Mucosa of descending colon (tissue), 3 donors: Measurements from ENCODE around the gene CTDNEP1. TPM values are rescaled to one million over a fixed set of nuclear protein-coding genes. Genes with fewer than 3 reads are reported as not detected.

Experiments used
- ATAC-seq: fragments of 200-7000 bp; cut with Tn5 transposase; one replicate; pipeline ENCODE4 v1.9.1; 2020; ENCODE audit warnings: mild to moderate bottlenecking, moderate library complexity
- DNase-seq, 3 donors: peaks; one replicate each; pipeline ENCODE4 v3.0.0-alpha.2; 2020
- H3K36me3 ChIP-seq: fragments of 200-600 bp; one replicate; pipeline ENCODE4 v1.8.0; 2021; ENCODE audit warnings: low read depth, mild to moderate bottlenecking
- H3K4me1 ChIP-seq: fragments of 200-600 bp; one replicate; pipeline ENCODE4 v1.8.0; 2021; ENCODE audit warnings: low read depth, mild to moderate bottlenecking
- H3K4me3 ChIP-seq: fragments of 200-600 bp; one replicate; pipeline ENCODE4 v1.8.0; 2021; ENCODE audit warnings: mild to moderate bottlenecking
- H3K9me3 ChIP-seq: fragments of 200-600 bp; one replicate; pipeline ENCODE4 v1.8.0; 2021; ENCODE audit warnings: mild to moderate bottlenecking
- intact Hi-C, 2 donors: fragments of 100-400 bp; cut with DNase I in 1 of 2; cut with micrococcal nuclease in 1 of 2; formaldehyde crosslinking; loops; one replicate each; pipeline versions ENCODE4 v1.11.0 to v1.11.1; 2022; cut with DNase I, micrococcal nuclease
- total RNA-seq, 3 donors: library from RNA; stranded (reverse); fragmentation: NEBNext Ultra II Directional in 2 of 3; extraction: Animal tissue kit (Norgen Biotek cat#: 25700) in 2 of 3; gene quantifications; one replicate each; pipeline versions ENCODE4 v1.2.1 to v1.2.4, GENCODE V29; 2021 to 2023
- TF ChIP-seq, protein P1 (sequence below): fragments of 200-600 bp; IDR thresholded peaks from one replicate; pipeline ENCODE4 v1.8.0; 2022; ENCODE audit warnings: antibody characterized with exemption, mild to moderate bottlenecking
- donor health status: DM: no; HTN: no; CAD: no; lungs with moderate emphysema.
- donor health status: DM: no; HTN: no; CAD: no.
- donor health status: DM: no; HTN: yes; CAD: no.

The CTDNEP1 gene
- total RNA-seq, 3 donors from 2014 or later = 117 to 123 (median 117) TPM

DNA sequence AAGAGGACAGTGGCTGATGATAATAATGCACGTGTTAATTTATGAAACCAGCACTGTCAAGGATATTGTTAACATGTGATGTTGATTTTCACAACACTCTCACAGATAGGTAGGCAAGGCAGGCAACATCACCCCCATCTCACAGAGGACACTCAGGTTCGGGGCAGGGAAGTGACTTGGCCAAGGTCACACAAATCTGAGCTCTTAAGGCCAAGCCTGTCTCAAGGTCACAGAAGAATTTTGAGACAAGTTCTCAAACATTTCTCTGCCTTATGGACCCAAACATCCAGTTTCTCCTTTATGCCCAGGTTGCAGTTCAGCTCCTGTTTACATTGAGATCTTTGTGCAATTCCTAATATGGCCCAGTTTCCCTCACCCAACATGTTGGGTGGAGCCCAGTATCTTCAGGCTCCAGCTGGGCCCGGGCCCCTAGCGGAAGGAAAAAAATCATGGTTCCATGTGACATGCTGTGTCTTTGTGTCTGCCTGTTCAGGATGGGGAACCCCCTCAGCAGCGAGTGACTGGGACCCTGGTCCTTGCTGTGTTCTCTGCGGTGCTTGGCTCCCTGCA, 31.3 kb upstream of the CTDNEP1 start:
- TF ChIP-seq, protein P1, sequence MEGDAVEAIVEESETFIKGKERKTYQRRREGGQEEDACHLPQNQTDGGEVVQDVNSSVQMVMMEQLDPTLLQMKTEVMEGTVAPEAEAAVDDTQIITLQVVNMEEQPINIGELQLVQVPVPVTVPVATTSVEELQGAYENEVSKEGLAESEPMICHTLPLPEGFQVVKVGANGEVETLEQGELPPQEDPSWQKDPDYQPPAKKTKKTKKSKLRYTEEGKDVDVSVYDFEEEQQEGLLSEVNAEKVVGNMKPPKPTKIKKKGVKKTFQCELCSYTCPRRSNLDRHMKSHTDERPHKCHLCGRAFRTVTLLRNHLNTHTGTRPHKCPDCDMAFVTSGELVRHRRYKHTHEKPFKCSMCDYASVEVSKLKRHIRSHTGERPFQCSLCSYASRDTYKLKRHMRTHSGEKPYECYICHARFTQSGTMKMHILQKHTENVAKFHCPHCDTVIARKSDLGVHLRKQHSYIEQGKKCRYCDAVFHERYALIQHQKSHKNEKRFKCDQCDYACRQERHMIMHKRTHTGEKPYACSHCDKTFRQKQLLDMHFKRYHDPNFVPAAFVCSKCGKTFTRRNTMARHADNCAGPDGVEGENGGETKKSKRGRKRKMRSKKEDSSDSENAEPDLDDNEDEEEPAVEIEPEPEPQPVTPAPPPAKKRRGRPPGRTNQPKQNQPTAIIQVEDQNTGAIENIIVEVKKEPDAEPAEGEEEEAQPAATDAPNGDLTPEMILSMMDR = no peak
- DNase-seq = no peak
- no peak for ATAC-seq
- peaks cover 27% of the 10 kb centered on the region for H3K4me1 ChIP-seq
- no peaks in the 10 kb centered on the region for H3K36me3 ChIP-seq
- intact Hi-C loops = no loop called here
- H3K9me3 ChIP-seq = no peaks in the 10 kb centered on the region
- no peak overlapping the region for H3K4me3 ChIP-seq

DNA sequence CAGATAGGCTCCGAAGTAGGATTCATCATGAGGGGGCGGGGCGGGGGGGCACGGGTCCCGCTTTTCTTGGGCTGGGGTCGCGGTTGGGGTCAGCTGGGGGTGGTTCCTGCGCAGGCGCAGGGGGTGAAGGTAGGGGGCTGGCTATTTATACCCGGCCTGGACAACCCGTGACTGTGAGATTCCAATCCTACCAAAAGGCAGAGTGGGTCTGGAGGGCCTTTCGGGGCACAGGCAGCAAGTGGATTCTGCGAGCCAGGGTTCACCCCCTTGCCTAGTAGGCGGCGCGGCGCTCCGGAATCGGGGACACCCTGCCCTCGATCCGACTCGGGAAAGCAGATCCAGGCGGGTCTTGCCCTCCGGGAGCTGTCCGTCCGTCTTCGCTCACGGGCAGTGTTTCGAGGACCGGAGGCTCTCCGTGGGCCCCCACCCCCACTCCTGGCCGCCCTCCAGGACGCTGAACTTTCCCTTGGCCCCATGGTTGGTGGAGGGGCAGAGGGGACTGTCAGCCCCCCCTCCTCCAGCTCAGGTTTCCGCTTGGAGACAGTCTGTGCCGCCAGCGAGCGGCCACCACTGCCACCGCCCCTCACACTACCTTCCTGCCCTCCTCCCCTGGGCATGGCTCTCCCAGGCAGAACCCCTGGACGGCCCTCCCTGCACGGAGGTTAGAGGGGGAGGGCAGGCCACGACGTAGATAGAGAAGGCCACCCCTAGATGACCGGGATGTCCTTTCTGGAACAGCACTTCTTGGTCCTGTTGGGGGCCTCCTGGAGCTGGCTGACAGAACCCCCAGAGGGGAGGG, 30.6 kb upstream of the CTDNEP1 start:
- Histone ChIP-seq H3K4me3 (no peak overlapping the region), H3K4me1 (peaks cover 27% of the 10 kb centered on the region), H3K9me3 (no peaks in the 10 kb centered on the region), H3K36me3 (no peaks in the 10 kb centered on the region)
- intact Hi-C loops = no loop called here
- no peak for ATAC-seq
- TF ChIP-seq, protein P1 = no peak
- peak; percentile 54 to 71 (median 64) for DNase-seq

DNA sequence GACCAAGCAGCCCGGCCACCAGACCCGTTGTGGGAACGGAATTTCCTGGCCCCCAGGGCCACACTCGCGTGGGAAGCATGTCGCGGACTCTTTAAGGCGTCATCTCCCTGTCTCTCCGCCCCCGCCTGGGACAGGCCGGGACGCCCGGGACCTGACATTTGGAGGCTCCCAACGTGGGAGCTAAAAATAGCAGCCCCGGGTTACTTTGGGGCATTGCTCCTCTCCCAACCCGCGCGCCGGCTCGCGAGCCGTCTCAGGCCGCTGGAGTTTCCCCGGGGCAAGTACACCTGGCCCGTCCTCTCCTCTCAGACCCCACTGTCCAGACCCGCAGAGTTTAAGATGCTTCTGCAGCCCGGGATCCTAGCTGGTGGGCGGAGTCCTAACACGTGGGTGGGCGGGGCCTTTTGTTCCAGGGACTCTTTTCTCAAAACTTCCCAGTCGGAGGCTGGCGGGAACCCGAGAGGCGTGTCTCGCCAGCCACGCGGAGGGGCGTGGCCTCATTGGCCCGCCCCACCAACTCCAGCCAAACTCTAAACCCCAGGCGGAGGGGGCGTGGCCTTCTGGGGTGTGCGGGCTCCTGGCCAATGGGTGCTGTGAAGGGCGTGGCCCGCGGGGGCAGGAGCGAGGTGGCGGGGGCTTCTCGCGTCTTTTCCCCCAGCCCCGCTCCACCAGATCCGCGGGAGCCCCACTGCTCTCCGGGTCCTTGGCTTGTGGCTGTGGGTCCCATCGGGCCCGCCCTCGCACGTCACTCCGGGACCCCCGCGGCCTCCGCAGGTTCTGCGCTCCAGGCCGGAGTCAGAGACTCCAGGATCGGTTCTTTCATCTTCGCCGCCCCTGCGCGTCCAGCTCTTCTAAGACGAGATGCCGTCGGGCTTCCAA, 29.8 kb upstream of the CTDNEP1 start, which contains the start of gene SLC2A4:
SLC2A4 (plus strand) TSS at position 645 of the 879 bp plus-strand sequence; CDS start at position 862, 217 bp downstream.
- peak; percentile 90 for ATAC-seq
- peak; percentile 96 to 99 (median 98) for DNase-seq
- H3K9me3 ChIP-seq = no peaks in the 10 kb centered on the region
- intact Hi-C loops = no loop called here
- no peaks in the 10 kb centered on the region for H3K36me3 ChIP-seq
- TF ChIP-seq, protein P1 = no peak
- peaks cover 27% of the 10 kb centered on the region for H3K4me1 ChIP-seq
- H3K4me3 ChIP-seq = peak within 1 kb of the TSS; percentile 9

DNA sequence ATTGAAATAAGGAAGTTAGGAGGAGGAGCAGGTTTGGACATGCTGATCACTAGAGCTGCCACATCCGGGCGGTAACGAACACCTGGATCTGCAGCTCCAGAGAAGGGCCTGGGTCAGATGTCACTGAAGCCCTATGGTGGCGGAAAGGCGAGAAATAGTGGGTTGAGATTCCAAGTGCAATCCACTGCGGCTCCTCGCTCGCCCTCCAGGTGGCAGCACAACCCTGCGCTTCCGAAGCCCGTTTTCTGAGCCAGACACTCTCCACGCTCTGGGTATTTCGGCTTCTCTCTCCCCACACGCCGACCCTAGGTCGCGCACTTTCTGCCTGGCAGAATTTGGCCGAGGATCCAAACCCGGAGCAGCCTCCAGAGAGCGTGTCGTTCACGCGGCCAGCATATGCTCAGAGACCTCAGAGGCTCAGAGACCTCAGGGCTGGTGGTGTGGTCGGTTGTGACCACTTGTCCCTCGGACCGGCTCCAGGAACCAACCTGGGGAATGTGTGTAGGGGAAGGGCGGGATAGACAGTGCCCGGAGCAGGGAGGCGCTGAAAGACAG, 29.1 kb upstream of the CTDNEP1 start:
- TF ChIP-seq, protein P1 = peak; percentile 90
- intact Hi-C loops = no loop called here
- peaks cover 27% of the 10 kb centered on the region for H3K4me1 ChIP-seq
- peak overlapping the region; percentile 9 for H3K4me3 ChIP-seq
- H3K36me3 ChIP-seq = no peaks in the 10 kb centered on the region
- peak; percentile 86 to 93 (median 88) for DNase-seq
- peak; percentile 83 for ATAC-seq
- H3K9me3 ChIP-seq = no peaks in the 10 kb centered on the region

DNA sequence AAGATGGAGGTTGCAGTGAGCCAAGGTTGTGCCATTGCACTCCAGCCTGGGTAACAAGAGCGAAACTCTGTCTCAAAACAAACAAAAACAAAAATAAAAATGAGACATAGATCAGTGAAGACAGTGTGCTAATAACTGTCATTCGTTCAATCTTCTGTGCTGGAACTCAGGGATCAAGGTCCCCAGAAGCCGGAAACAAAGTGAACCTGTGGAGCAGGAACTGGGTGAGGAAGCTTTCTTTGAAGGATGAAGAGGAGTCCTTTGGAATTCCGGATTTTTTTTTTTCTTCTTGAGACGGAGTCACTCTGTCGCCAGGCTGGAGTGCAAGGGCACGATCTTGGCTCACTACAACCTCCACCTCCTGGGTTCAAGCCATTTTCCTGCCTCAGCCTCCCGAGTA, 27.9 kb upstream of the CTDNEP1 start:
- TF ChIP-seq, protein P1 = no peak
- ATAC-seq (peak; percentile 41), DNase-seq (peak in 1 of 3 donors; percentile 65)
- Histone ChIP-seq H3K4me1 (peaks cover 27% of the 10 kb centered on the region), H3K9me3 (no peaks in the 10 kb centered on the region), H3K4me3 (no peak overlapping the region), H3K36me3 (no peaks in the 10 kb centered on the region)
- intact Hi-C loops = loop anchor here in 1 of 2 donors (10.0 kb wide), 1 partner anchor 65 kb away; no protein-coding TSS in a partner anchor
